Heart left ventricle (tissue), 16 donors: ENCODE data around the gene ACVR1. TPM values are rescaled to one million over a fixed set of nuclear protein-coding genes. Genes with fewer than 3 reads are reported as not detected.

ENCODE experiments used
- ATAC-seq, 4 donors: fragments of 200-7000 bp; cut with Tn5 transposase; one replicate each; pipeline ENCODE4 v1.9.1; 2020 to 2022; ENCODE audit warnings: moderate library complexity in 4 of 4, mild to moderate bottlenecking in 3 of 4, moderate number of reproducible peaks in 1 of 4
- DNase-seq, 5 donors: peaks; one replicate each; pipeline ENCODE4 v3.0.0-alpha.2; 2020
- H3K27ac ChIP-seq, 12 donors: fragments of 200-600 bp; sonication (generic) in 4 of 12; one replicate each; pipeline versions ENCODE4 v1.5.0 to v1.8.0; 2016 to 2022; ENCODE audit warnings: mild to moderate bottlenecking in 2 of 12
- H3K27me3 ChIP-seq, 9 donors: fragments of 200-600 bp; sonication (generic) in 2 of 9; one replicate each; pipeline versions ENCODE4 v1.5.1 to v1.8.0; 2016 to 2022; ENCODE audit warnings: mild to moderate bottlenecking in 3 of 9
- H3K36me3 ChIP-seq, 9 donors: fragments of 200-600 bp; sonication (generic) in 2 of 9; one replicate each; pipeline versions ENCODE4 v1.5.0 to v1.8.0; 2018 to 2022; ENCODE audit warnings: mild to moderate bottlenecking in 2 of 9
- H3K4me1 ChIP-seq, 12 donors: fragments of 200-600 bp; sonication (generic) in 4 of 12; one replicate each; pipeline versions ENCODE4 v1.5.0 to v1.8.0; 2016 to 2022; ENCODE audit warnings: mild to moderate bottlenecking in 3 of 12
- H3K4me3 ChIP-seq, 12 donors: fragments of 200-600 bp; sonication (generic) in 4 of 12; one replicate each; pipeline versions ENCODE4 v1.5.0 to v1.8.0; 2017 to 2022; ENCODE audit warnings: mild to moderate bottlenecking in 9 of 12, moderate library complexity in 4 of 12
- H3K9me3 ChIP-seq, 12 donors: fragments of 200-600 bp; sonication (generic) in 4 of 12; one replicate each; pipeline versions ENCODE4 v1.5.0 to v1.8.0; 2016 to 2022; ENCODE audit warnings: mild to moderate bottlenecking in 1 of 12
- POLR2A ChIP-seq, 2 donors: fragments of 450-650 bp; IDR thresholded peaks; one replicate each; pipeline ENCODE4 v1.6.1; 2017; ENCODE audit warnings: antibody characterized with exemption in 2 of 2, mild to moderate bottlenecking in 2 of 2, moderate library complexity in 2 of 2
- WGBS, 4 donors: extraction: QIAGEN DNeasy Blood & Tissue Kit in 2 of 4; methylation state at CpG; one replicate each; pipeline versions ENCODE4 v1.1.5 to v1.1.7; 2013 to 2018; 5-methylcytosine and 5-hydroxymethylcytosine counted together
- intact Hi-C, 10 donors: fragments of 100-400 bp; cut with DNase I; formaldehyde crosslinking; loops; one replicate each; pipeline versions ENCODE4 v1.11.1 to v1.14.2; 2022
- polyA plus RNA-seq, 2 donors: library from polyadenylated mRNA; stranded (reverse); fragments of 200-250 nt; gene quantifications; one replicate each; pipeline ENCODE4 v1.2.3, GENCODE V29; 2013
- total RNA-seq, 9 donors: library from RNA; depleted of rRNA in 2 of 9; stranded (reverse); fragments of >200 nt in 2 of 9; fragmentation: NEBNext Ultra II Directional in 3 of 9; extraction: Animal tissue kit (Norgen Biotek cat#: 25700) in 3 of 9; gene quantifications; one replicate each; pipeline versions ENCODE4 v1.1.0 to v1.2.4, GENCODE V29; 2016 to 2023
- TF ChIP-seq, protein P1 (sequence below), 12 donors: fragments of 200-600 bp; sonication (generic) in 4 of 12; IDR thresholded peaks; one replicate each; pipeline versions ENCODE4 v1.5.0 to v1.8.0; 2018 to 2022; ENCODE audit warnings: antibody characterized with exemption in 12 of 12, mild to moderate bottlenecking in 5 of 12
- donor health status: ischemic (EF 13 %, LVEDD 7.1; RV severe dilation, severe dysfunction).
- donor health status: healthy with polysubstance abuse.
- donor health status: DM: no; HTN: yes; CAD: no.
- donor health status: DM: no; HTN: no; CAD: no.
- donor health status: ischemic (EF 25% LVEDD 6.9; RV normal size, moderate dysfunction).
- donor health status: ischemic (EF 25% LVEDD 5.7; RV mildly dilated, moderate dysfunction).
- donor health status: healthy.
- donor health status: DM: yes; HTN: yes; CAD: no.
- donor health status: ischemic (EF 35%, LVEDD 5.7; RV mildly dilated, moderate dysfunction).
- donor health status: nonischemic (EF 11% LVEDD 7.7; RV severe dilation, severe dysfunction).
- donor health status: DM: yes; HTN: yes; CAD: no.
- donor health status: PGD.
- donor health status: ischemic (EF 29% LVEDD 5.4; RV normal size, mild dysfunction).
- donor health status: nonischemic (EF 23%, LVEDD 6.1; RV moderate dilation, normal function).

ACVR1 gene
- total and polyA plus RNA-seq, 11 donors = 5.6 to 37.6 (median 23.9) TPM

DNA sequence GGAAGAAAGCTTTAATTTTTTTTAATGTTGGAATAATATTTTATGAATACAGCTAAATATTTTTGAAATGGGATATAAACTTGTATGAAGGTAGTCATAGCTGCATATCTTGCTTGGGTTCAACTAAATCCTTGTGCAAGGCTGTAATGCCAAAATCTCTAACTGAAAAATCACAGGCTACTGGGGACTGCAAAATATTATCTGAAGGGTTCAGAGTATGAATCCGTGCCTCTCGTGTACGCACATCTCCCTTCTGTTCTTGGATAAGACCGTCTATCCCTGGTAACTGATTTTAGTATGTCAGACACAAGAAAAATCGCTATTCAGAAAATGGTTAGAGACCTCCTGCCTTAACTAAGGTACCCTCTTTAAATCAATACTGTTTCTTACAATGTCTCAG is 71.8 kb downstream of the ACVR1 start:
- Histone ChIP-seq H3K4me1 (peaks cover 0 to 42% (median 21%) of the 10 kb centered on the region in 12 donors), H3K4me3 (no peak overlapping the region), H3K27ac (no peak overlapping the region), H3K36me3 (peaks cover 0 to 2% (median 0%) of the 10 kb centered on the region in 9 donors), H3K9me3 (no peaks in the 10 kb centered on the region), H3K27me3 (no peaks in the 10 kb centered on the region)
- intact Hi-C loops = no loop called here
- 76 to 86% (median 81%) methylated on average over 5 of the region's 5 CpGs for WGBS, 4 donors
- no peak for TF ChIP-seq POLR2A (IDR thresholded peaks at IDR 0.05)
- TF ChIP-seq, protein P1, sequence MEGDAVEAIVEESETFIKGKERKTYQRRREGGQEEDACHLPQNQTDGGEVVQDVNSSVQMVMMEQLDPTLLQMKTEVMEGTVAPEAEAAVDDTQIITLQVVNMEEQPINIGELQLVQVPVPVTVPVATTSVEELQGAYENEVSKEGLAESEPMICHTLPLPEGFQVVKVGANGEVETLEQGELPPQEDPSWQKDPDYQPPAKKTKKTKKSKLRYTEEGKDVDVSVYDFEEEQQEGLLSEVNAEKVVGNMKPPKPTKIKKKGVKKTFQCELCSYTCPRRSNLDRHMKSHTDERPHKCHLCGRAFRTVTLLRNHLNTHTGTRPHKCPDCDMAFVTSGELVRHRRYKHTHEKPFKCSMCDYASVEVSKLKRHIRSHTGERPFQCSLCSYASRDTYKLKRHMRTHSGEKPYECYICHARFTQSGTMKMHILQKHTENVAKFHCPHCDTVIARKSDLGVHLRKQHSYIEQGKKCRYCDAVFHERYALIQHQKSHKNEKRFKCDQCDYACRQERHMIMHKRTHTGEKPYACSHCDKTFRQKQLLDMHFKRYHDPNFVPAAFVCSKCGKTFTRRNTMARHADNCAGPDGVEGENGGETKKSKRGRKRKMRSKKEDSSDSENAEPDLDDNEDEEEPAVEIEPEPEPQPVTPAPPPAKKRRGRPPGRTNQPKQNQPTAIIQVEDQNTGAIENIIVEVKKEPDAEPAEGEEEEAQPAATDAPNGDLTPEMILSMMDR (IDR thresholded peaks at IDR 0.05) = no peak
- no peak for ATAC-seq
- DNase-seq = no peak

DNA sequence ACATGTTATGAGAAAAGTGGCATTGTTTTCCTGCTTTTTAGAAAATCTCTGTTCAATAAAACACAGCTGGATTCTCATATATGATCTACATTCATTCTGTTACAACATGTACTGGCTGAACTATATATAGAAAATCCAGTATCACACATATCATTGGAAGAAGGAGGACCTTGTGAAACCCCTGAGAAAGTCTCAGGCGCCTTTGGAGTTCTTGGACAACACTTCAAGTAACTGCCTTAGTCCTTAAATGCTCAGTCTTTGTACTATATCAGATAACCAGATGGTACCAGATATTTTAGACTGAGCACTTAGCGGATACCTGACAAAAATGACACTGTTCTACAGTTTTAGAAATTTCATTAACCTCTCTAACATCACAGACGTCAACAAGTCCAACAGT is 72.2 kb downstream of the ACVR1 start:
- ATAC-seq (no peak), DNase-seq (no peak)
- intact Hi-C loops = no loop called here
- 87 to 92% (median 91%) methylated on average over 3 of the region's 3 CpGs for WGBS, 4 donors
- peaks cover 0 to 6% (median 3%) of the 10 kb centered on the region in 9 donors for H3K36me3 ChIP-seq
- peaks cover 0 to 38% (median 18%) of the 10 kb centered on the region in 12 donors for H3K4me1 ChIP-seq
- no peak overlapping the region for H3K4me3 ChIP-seq
- TF ChIP-seq, protein P1 (IDR thresholded peaks at IDR 0.05) = no peak
- TF ChIP-seq POLR2A (IDR thresholded peaks at IDR 0.05) = no peak
- no peaks in the 10 kb centered on the region for H3K27me3 ChIP-seq
- no peaks in the 10 kb centered on the region for H3K9me3 ChIP-seq
- H3K27ac ChIP-seq = no peak overlapping the region

DNA sequence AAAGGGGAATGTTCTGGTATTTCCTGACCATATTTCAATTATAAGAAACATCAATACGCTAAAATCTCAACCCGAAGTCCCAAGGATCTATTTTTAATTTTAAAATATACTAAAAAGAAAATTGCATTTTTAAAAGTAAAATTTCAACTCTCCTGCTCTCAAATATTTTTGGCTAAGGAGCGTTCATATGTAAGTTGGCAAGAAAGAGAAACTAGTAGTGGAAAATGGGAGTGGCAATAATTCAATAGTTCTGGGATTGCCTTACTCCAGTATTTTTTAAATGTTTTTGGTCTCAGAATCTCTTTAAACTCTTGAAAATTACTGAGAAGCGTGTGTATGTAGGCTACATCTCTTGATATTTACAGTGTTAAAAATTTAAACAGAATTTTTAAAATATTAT is 72.7 kb downstream of the ACVR1 start:
- Histone ChIP-seq H3K4me1 (peaks cover 0 to 33% (median 16%) of the 10 kb centered on the region in 12 donors), H3K27ac (no peak overlapping the region), H3K27me3 (no peaks in the 10 kb centered on the region), H3K4me3 (no peak overlapping the region), H3K36me3 (peaks cover 0 to 11% (median 7%) of the 10 kb centered on the region in 9 donors), H3K9me3 (no peaks in the 10 kb centered on the region)
- no peak for TF ChIP-seq POLR2A (IDR thresholded peaks at IDR 0.05)
- TF ChIP-seq, protein P1 (IDR thresholded peaks at IDR 0.05) = no peak
- ATAC-seq (no peak), DNase-seq (no peak)
- intact Hi-C loops = no loop called here
- 79 to 83% (median 81%) methylated on average over 4 of the region's 4 CpGs for WGBS, 4 donors

DNA sequence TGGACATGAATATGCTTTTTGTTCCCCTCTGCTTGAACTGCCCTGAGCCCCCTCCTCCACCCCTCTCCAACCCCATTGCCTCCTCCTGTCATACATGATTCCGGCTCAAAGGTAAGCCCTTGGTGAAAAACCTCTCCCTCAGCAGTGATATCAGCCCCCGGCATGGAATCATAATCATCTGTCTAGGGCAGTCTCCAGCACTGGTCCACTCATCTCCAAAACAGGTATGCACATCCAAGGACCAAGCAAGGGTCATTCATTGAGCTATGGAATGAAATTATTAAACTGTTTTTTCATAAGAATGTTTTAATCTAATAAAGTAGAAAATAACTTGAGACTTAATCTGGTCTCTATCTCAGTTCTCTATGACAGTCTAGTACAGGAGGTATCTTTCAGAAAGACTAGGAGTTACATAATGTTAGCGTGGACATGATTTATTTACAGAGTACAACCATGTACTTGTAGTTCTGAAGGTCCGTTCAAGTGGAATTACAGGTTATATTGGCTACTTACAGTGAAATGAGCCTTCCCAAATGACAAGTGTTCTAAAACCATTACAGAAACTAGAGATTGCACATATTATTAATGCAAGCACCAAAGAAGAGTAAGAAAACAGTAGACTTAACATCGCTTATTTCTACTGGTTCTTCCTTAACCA is 75.2 kb downstream of the ACVR1 start:
- WGBS, 4 donors = 91 to 95% (median 93%) methylated on average over 5 of the region's 5 CpGs
- Histone ChIP-seq H3K36me3 (peaks cover 0 to 27% (median 20%) of the 10 kb centered on the region in 9 donors), H3K27ac (no peak overlapping the region), H3K4me1 (peaks cover 0 to 14% (median 6%) of the 10 kb centered on the region in 12 donors), H3K27me3 (no peaks in the 10 kb centered on the region), H3K9me3 (no peaks in the 10 kb centered on the region), H3K4me3 (no peak overlapping the region)
- DNase-seq (no peak), ATAC-seq (no peak)
- no peak for TF ChIP-seq POLR2A (IDR thresholded peaks at IDR 0.05)
- TF ChIP-seq, protein P1 (IDR thresholded peaks at IDR 0.05) = no peak
- intact Hi-C loops = no loop called here
